Measurements from ENCODE around the gene GULP1.

GRCh38 chr2:188345426-188345825 lies 53.8 kb downstream of the GULP1 start:
- no peak for TF ChIP-seq NR2C1 (IDR thresholded peaks at IDR 0.05)
- TF ChIP-seq POLR2A (IDR thresholded peaks at IDR 0.05; ENCODE audit: low read depth, low read length): no peak
- no peak for TF ChIP-seq BRCA1 (IDR thresholded peaks at IDR 0.05; ENCODE audit: low read depth, low read length)
- no peak for TF ChIP-seq CEBPB (IDR thresholded peaks at IDR 0.05; ENCODE audit: borderline replicate concordance in 1 of 2, low read depth in 2 of 2, low read length in 2 of 2)
